OCI-LY3 (cell line): Measurements from ENCODE around the gene LRP1B.

Experiments used
- H2AFZ ChIP-seq: fragments of 200-600, 300-600 bp; shearing (Covaris generic); 2 replicates; pipeline ENCODE4 v1.6.0; 2014; ENCODE audit warnings: antibody characterized with exemption, low read depth, low read length
- H3K27ac ChIP-seq: fragments of 200-600, 300-600 bp; sonication (generic); 2 replicates; pipeline ENCODE4 v1.5.1; 2014; ENCODE audit warnings: mild to moderate bottlenecking, low read length, moderate library complexity, mixed read lengths
- H3K27me3 ChIP-seq: fragments of 200-600, 300-600 bp; sonication (generic); 2 replicates; pipeline ENCODE4 v1.6.1; 2014; ENCODE audit warnings: low read depth, low read length, mixed read lengths
- H3K36me3 ChIP-seq: fragments of 200-600, 300-600 bp; sonication (generic); replicated peaks from 2 replicates; pipeline ENCODE3; 2014; ENCODE audit warnings: low read depth, low read length, mixed read lengths
- H3K4me1 ChIP-seq: fragments of 300-600, 200-600 bp; sonication (generic); 2 replicates; pipeline ENCODE4 v1.6.1; 2014; ENCODE audit warnings: low read length, mixed read lengths
- H3K4me2 ChIP-seq: fragments of 200-600, 300-600 bp; sonication (generic); 2 replicates; pipeline ENCODE4 v1.6.1; 2014; ENCODE audit warnings: low read length, mixed read lengths
- H3K4me3 ChIP-seq: fragments of 300-600, 200-600 bp; sonication (generic); 2 replicates; pipeline ENCODE4 v1.5.1; 2014; ENCODE audit warnings: antibody characterized with exemption, mild to moderate bottlenecking, low read length, moderate library complexity
- H3K79me2 ChIP-seq: fragments of 300-600, 200-600 bp; shearing (Covaris generic); 2 replicates; pipeline ENCODE4 v1.6.1; 2014; ENCODE audit warnings: mild to moderate bottlenecking, low read length, mixed read lengths
- H3K9ac ChIP-seq: fragments of 300-600, 200-600 bp; shearing (Covaris generic); 2 replicates; pipeline ENCODE4 v1.6.0; 2014; ENCODE audit warnings: mild to moderate bottlenecking, low read length, moderate library complexity
- H3K9me3 ChIP-seq: fragments of 200-600, 300-600 bp; shearing (Covaris generic); 2 replicates; pipeline ENCODE4 v1.6.1; 2014; ENCODE audit warnings: low read length, mixed read lengths; ENCODE audit not compliant: insufficient read depth
- H4K20me1 ChIP-seq: fragments of 200-600, 300-600 bp; sonication (generic); 2 replicates; pipeline ENCODE4 v1.6.1; 2016; ENCODE audit warnings: low read length, mixed read lengths; ENCODE audit not compliant: insufficient read depth
- EZH2phosphoT487 ChIP-seq: fragments of 200-600 bp; shearing (Covaris generic); IDR thresholded peaks from 2 replicates; pipeline ENCODE4 v1.6.1; 2018; ENCODE audit warnings: antibody characterized with exemption, mixed run types, low read depth
- TF ChIP-seq, protein P1 (sequence below): fragments of 200-600, 300-600 bp; sonication (generic); IDR thresholded peaks from 2 replicates; pipeline ENCODE4 v1.5.1; 2014; ENCODE audit warnings: antibody characterized with exemption, low read length, low read depth

The LRP1B gene

DNA sequence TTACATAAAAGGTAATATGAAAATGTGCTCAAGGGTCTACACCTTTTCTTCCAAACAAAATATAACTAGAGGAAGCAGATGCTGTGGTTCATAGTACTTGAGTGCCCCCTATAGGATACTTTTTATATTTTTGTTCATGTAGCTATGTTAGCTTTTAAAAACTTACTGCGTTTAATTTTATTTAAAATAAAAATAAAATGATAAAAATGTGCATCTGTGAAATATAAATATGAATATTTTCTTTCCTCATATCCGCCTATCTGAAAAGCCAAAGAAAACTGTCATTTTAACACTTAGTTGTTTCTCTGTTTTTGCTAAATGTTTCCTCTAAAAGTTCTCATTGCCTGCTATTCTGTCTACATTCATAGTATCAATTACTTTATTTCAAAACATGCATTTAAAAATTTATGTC, 9.6 kb upstream of the LRP1B start:
- no peaks in the 10 kb centered on the region for H3K36me3 ChIP-seq
- no peaks in the 10 kb centered on the region for H3K9me3 ChIP-seq
- no peaks in the 10 kb centered on the region for H3K27me3 ChIP-seq
- no peak overlapping the region for H3K4me3 ChIP-seq
- TF ChIP-seq, protein P1, sequence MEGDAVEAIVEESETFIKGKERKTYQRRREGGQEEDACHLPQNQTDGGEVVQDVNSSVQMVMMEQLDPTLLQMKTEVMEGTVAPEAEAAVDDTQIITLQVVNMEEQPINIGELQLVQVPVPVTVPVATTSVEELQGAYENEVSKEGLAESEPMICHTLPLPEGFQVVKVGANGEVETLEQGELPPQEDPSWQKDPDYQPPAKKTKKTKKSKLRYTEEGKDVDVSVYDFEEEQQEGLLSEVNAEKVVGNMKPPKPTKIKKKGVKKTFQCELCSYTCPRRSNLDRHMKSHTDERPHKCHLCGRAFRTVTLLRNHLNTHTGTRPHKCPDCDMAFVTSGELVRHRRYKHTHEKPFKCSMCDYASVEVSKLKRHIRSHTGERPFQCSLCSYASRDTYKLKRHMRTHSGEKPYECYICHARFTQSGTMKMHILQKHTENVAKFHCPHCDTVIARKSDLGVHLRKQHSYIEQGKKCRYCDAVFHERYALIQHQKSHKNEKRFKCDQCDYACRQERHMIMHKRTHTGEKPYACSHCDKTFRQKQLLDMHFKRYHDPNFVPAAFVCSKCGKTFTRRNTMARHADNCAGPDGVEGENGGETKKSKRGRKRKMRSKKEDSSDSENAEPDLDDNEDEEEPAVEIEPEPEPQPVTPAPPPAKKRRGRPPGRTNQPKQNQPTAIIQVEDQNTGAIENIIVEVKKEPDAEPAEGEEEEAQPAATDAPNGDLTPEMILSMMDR: peak; percentile 60
- no peak for TF ChIP-seq EZH2phosphoT487
- H3K79me2 ChIP-seq: no peaks in the 10 kb centered on the region
- no peaks in the 10 kb centered on the region for H4K20me1 ChIP-seq
- H2AFZ ChIP-seq: no peak overlapping the region
- H3K27ac ChIP-seq: no peak overlapping the region
- H3K4me1 ChIP-seq: peaks cover 2% of the 10 kb centered on the region; the same call in 1 of the 2 replicates
- H3K9ac ChIP-seq: no peak overlapping the region
- H3K4me2 ChIP-seq: peak overlapping the region; percentile 45

DNA sequence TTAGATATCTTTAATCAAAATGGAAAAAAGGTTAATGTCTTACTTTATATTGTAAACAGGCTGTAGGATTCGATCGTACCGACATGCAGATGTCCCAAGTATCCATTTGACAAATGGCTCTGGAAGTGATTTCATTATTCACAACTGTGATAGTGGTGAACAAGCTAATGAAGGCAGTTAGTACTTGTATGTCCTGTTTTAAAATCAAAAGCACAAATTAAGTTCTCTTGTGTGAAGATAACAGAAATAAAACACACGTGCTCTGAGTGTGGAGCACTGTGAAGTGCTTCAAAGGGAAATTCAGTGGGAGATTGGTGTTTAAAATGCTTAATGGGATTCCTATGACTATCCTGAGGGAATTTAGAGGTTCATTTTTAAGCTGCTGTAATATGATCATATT, 8.6 kb upstream of the LRP1B start:
- Histone ChIP-seq H4K20me1 (no peaks in the 10 kb centered on the region), H3K27ac (no peak overlapping the region), H3K79me2 (no peaks in the 10 kb centered on the region), H3K36me3 (no peaks in the 10 kb centered on the region), H3K4me1 (peaks cover 2% of the 10 kb centered on the region; the same call in 1 of the 2 replicates), H2AFZ (no peak overlapping the region), H3K4me2 (no peak overlapping the region), H3K27me3 (no peaks in the 10 kb centered on the region), H3K9me3 (no peaks in the 10 kb centered on the region), H3K9ac (no peak overlapping the region), H3K4me3 (no peak overlapping the region)
- no peak for TF ChIP-seq EZH2phosphoT487
- TF ChIP-seq, protein P1: no peak

DNA sequence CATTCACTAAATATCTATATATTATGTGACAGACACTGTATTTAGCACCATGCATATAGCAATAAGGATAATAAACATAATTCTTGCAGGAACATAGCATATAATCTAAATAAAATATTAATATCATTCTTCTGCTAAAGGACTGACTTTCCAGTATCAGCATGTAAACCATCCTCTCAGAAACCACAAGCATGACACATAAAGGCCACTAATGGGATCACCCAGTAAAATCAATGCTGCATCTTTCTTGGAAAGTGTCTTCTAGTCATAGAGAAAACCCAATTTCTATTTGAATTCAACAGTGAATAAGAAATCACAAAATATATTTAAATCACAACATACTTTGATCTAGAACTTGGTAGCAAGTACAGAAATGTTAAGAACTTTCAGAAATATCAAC, 5.8 kb upstream of the LRP1B start:
- no peaks in the 10 kb centered on the region for H3K4me1 ChIP-seq
- H3K4me3 ChIP-seq: no peak overlapping the region
- no peaks in the 10 kb centered on the region for H3K27me3 ChIP-seq
- no peak overlapping the region for H2AFZ ChIP-seq
- no peaks in the 10 kb centered on the region for H3K9me3 ChIP-seq
- H3K36me3 ChIP-seq: no peaks in the 10 kb centered on the region
- H3K9ac ChIP-seq: no peak overlapping the region
- no peaks in the 10 kb centered on the region for H4K20me1 ChIP-seq
- no peak overlapping the region for H3K4me2 ChIP-seq
- H3K79me2 ChIP-seq: no peaks in the 10 kb centered on the region
- H3K27ac ChIP-seq: no peak overlapping the region
- TF ChIP-seq EZH2phosphoT487: no peak
- TF ChIP-seq, protein P1: no peak

DNA sequence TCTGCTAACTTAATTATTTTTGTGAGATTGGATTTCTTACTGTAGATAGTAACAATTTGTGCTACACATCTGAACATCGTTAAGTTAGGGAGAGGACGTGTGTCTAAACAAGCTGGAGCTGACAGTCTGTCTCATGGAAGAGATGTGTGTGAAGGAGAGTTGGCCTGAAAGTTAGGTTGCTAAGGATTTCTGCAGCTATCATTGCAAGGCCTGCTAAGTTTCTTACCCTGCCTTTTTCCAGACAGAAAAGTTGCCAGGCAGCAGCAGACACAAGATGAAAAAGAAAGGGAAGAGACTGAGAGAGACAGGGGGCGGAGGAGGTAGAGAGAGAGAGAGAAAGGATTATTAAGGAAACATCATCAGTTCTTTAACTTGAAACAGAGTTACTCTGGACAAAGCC, 4.1 kb upstream of the LRP1B start:
- no peaks in the 10 kb centered on the region for H3K4me1 ChIP-seq
- H3K27ac ChIP-seq: no peak overlapping the region
- H3K9me3 ChIP-seq: no peaks in the 10 kb centered on the region; the same call in 1 of the 2 replicates
- no peak overlapping the region for H3K9ac ChIP-seq
- no peaks in the 10 kb centered on the region for H3K79me2 ChIP-seq
- no peak overlapping the region for H3K4me2 ChIP-seq
- no peak overlapping the region for H3K4me3 ChIP-seq
- H4K20me1 ChIP-seq: no peaks in the 10 kb centered on the region
- H2AFZ ChIP-seq: no peak overlapping the region
- H3K27me3 ChIP-seq: no peaks in the 10 kb centered on the region
- H3K36me3 ChIP-seq: no peaks in the 10 kb centered on the region
- no peak for TF ChIP-seq EZH2phosphoT487
- TF ChIP-seq, protein P1: no peak
